Measurements from ENCODE around the gene NEK1.

Gene NEK1, protein sequence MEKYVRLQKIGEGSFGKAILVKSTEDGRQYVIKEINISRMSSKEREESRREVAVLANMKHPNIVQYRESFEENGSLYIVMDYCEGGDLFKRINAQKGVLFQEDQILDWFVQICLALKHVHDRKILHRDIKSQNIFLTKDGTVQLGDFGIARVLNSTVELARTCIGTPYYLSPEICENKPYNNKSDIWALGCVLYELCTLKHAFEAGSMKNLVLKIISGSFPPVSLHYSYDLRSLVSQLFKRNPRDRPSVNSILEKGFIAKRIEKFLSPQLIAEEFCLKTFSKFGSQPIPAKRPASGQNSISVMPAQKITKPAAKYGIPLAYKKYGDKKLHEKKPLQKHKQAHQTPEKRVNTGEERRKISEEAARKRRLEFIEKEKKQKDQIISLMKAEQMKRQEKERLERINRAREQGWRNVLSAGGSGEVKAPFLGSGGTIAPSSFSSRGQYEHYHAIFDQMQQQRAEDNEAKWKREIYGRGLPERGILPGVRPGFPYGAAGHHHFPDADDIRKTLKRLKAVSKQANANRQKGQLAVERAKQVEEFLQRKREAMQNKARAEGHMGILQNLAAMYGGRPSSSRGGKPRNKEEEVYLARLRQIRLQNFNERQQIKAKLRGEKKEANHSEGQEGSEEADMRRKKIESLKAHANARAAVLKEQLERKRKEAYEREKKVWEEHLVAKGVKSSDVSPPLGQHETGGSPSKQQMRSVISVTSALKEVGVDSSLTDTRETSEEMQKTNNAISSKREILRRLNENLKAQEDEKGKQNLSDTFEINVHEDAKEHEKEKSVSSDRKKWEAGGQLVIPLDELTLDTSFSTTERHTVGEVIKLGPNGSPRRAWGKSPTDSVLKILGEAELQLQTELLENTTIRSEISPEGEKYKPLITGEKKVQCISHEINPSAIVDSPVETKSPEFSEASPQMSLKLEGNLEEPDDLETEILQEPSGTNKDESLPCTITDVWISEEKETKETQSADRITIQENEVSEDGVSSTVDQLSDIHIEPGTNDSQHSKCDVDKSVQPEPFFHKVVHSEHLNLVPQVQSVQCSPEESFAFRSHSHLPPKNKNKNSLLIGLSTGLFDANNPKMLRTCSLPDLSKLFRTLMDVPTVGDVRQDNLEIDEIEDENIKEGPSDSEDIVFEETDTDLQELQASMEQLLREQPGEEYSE (N-terminal part only)

DNA sequence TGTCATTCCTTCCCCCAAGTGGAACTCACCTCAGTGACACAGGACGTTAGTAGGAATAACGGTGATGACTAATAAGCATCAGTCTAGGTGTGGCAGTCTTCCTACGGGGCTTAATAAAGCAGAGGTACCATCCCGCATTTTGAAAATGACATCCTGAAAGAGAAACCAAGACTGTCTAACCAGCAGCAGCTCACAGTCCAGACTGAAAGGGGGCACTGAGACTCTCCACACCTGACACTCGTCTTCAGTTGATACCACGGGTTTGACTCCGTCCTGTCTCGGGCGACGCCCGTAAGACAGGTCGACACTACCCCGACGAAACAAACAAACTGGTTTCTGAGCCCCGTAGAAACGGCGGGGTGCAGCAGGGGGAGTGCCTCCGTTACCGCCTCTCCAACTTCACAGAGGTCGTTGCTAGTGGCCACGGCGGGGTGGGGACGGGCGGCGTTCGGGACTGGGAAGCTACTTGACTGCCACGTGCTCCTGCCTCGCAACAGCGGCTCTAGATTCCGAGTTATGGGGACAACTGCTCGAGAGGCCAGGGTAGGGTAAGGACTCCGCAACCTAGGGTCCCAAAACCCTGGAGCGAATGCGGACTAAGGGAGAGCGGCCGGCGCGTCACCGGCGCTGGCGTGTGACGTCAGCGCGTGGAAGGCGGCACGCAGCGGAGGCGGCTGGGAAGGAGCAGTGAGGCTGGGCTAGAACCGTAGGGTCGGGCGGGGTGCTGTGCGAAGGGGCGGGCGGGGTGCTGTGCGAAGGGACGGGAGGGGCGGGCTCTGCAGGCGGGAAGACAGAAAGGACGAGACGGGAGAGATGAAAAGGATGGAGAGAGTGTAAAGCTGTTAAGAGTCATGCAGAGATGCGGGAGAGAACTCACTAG, at the start of gene NEK1:
Gene NEK1 (minus strand): TSS at position 593 of the 880 bp plus-strand sequence. CDS start 9,953 bp downstream, outside the sequence.
- peak; percentile 88 for DNase-seq

DNA sequence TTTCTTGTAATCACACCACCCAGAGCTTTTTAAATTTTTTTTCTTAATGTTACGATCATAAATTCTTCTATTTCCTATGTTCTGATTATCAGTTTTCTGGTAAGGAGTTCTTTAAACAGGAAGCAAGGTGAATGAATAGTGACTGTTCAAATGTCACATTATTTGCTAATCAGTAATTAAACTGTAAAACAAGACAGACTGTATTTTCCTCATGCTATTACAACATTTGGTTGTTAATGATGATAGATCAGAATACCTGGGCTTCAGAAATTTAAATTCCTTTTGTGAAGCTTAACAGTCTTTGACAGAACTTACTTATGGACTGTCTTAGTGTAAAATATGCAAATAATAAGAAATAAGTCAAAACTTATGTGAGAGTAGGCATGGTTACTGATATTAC, 49.4 kb upstream of the NEK1 start:
- no peak for DNase-seq

GRCh38 chr4:169660929-169661328, 48.5 kb upstream of the NEK1 start:
- peak; percentile 7 for DNase-seq

- DNase-seq = peak; percentile 85
Measured at GRCh38 chr4:169659716-169660670, 47.6 kb upstream of the NEK1 start.

DNA sequence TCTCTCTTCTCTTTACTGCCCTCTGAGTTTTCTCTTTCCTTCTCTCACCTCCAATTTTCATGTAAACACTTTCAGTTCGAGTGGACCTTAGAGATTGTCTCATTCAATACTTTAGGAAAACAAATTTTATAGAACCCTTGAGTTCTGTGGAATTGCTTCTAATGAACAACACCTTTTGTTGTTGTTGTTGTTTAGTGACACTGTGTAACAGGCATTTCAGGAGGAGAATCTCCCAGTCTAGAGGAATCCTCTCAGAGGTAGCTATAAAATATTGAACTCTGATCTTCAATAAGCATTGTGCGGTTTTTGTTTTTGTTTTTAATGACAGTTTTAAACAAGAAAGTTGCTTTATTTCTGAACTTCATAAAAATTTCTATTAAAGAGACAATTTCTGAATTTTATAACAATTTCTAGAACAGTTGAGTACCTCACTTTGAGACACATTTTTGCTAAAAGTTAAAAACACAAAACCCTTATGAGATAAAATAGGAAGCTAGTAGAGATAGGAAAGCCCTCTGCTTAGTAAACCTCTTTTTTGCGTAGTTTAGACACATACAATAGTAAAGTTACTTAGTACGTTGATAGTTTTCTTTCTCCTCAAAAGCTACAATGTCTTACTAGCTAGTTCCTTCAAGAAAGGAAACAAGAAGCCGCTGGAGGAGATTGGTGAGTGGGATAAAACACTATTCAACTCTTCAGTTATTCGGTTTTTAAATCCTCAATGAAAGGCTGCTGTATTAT, 46.8 kb upstream of the NEK1 start:
- DNase-seq = no peak

GRCh38 chr4:169658196-169658595, 45.8 kb upstream of the NEK1 start:
- no peak for DNase-seq

DNA sequence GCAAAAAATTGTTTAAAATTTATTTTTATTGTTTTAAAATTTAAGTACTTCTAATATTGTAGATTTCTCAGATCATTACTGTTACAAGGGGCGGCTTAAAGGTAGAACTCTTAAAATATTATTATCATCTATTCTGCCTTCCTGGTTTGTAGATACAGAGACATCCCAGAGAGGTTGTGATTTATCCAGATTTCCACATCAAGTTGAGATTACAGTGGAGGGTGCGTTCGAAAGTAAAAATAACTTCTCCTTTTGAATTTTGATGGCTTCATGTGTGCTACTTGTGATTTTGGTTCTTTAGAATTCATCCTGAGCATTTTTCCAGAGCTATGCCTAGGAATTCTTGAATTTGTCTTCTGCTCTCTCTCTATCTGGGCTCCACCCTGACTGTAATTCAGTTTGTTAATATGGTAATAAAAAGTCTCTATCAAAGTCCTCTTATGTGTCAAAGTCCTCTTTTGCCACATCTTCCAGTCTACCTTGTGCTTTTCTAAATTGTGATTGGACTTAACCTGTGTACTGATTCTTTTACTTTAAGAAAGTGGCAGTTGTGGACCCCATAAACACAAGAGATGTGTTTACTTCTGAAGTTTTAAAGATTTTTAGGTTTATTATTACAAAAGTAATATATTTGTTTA, 45.2 kb upstream of the NEK1 start:
- DNase-seq = no peak

- no peak for DNase-seq
Measured at GRCh38 chr4:169655401-169655800, 43.0 kb upstream of the NEK1 start.

DNA sequence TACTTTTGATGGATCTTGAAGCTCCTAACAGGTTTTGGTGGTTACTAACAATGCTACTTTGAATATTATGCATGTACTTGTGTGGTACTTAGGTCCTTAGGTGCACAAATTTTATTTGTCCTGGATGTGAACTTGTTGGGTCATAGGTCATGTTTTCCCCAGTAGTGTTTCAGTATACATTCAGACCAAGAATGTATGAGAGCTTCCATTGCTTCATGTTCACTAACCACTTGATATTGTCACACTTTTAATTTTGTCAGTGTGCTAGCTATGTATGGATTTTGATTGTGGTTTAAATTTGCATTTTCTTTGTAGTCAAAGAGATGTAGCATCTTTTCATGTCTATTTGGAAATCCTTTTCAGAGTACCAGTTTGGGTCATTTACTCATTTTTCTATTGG, 40.2 kb upstream of the NEK1 start:
- no peak for DNase-seq

- no peak for DNase-seq
Measured at GRCh38 chr4:169650227-169650936, 38.0 kb upstream of the NEK1 start.

- DNase-seq = no peak
Measured at GRCh38 chr4:169649545-169650226, 37.3 kb upstream of the NEK1 start.

DNA sequence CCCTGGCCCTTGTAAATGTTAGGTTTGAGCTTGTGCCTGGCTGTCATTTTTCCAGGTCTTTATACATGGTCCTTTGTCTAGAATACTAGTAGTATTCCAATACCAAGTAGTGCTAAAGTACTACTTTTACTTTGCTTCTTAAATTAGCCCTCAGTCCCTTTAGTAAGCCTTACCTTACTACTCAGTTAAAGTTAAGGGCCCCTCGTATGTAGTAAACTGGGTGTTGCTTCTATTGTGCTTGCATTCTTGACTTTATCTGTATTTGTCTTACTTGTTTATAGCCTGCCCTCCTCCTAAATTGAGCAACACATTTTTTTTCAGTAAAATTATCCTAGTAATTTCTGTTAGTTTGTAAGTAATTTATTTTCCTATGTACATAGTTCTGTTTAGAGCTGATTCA, 33.2 kb upstream of the NEK1 start:
- DNase-seq = no peak

GRCh38 chr4:169644802-169645201, 32.4 kb upstream of the NEK1 start:
- DNase-seq = no peak

DNA sequence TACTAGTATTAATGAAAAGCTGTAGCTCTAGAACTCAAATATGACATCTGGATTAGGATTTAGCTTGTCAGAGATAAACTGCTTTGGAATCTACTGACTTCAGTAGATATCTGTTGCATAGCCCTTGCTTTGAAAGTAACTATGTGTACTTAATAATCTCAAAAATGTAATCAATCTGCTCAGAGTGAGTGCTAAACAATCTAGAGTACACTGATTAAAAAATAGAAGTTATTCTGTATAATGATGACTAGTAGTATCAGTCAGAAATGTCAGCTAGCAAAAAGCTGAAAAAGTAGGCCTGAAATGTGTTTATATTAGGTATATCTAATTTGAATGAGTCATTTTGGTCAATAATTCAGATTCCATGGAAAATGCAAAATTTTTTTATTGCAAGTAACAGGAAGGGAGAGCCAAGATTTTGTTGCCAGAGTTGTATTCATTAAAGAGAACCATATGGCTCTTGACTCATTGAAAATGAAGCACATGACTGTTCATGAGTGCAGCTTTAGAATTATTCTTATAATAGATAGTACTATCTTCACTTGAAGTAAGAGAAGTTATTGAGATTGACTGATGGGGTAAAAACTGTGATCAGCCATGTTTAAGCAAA, 28.0 kb upstream of the NEK1 start:
- no peak for DNase-seq

DNA sequence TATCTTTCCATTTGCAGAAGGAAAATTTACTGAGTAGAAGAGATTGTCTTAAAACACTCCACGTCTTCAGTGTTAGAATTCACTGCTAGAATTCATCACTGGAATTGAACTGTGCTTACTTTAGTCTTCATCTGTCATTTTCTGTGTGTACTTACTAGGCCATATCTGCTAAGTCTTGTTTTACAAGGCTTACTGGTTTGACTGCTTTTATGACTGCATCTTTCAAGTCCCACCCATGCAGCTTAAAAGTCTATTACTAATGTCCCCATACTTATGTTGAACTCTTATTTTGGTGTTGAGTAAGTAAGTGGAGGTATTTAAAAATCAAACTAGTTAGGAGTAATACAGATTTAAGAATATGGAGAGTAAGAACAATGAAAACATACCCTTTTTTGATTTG, 22.6 kb upstream of the NEK1 start:
- no peak for DNase-seq

- no peak for DNase-seq
Measured at GRCh38 chr4:169632896-169633295, 20.5 kb upstream of the NEK1 start.

- DNase-seq = no peak
Measured at GRCh38 chr4:169630069-169630468, 17.7 kb upstream of the NEK1 start.

- no peak for DNase-seq
Measured at GRCh38 chr4:169628579-169628978, 16.2 kb upstream of the NEK1 start.

Measured in NCI-H1092 treated with DMSO at 0.1 percent for 48 hours (cell line).